Caki2 (cell line): ENCODE data around the gene PTPN14. TPM values are rescaled to one million over a fixed set of nuclear protein-coding genes. Genes with fewer than 3 reads are reported as not detected.
"Not testable (repeated sequence)": the region's sequence is repeated elsewhere in the genome, so short reads cannot be mapped to it uniquely, and the experiment has no call there.

Experiments
- DNase-seq: peaks from one replicate; pipeline ENCODE4 v3.0.0-alpha.2; 2015; ENCODE audit warnings: low read depth
- in situ Hi-C: cut with HindIII; loops from 2 replicates; pipeline ENCODE4 v1.10.0; 2016; ENCODE audit warnings: low sequenced_read_pairs, low pct_unique_long_range_greater_than_20kb, mixed read lengths
- total RNA-seq: library from RNA; depleted of rRNA; stranded (reverse); fragments of >200 nt; shearing (Covaris generic); gene quantifications from 2 replicates; pipeline ENCODE4 v1.2.3, GENCODE V29; 2014; ENCODE audit warnings: low replicate concordance

Gene PTPN14
- total RNA-seq, 1 experiment from 2014 or later, result 22.9 TPM

- no peak for DNase-seq
- in situ Hi-C loops, result no loop called here
These were observed 151.3 kb downstream of the PTPN14 start for GRCh38 chr1:214400131-214400530.

GRCh38 chr1:214398490-214398889 lies 152.9 kb downstream of the PTPN14 start:
- in situ Hi-C loops, result no loop called here
- no peak for DNase-seq

- no peak for DNase-seq
- in situ Hi-C loops, result no loop called here
These were observed 153.9 kb downstream of the PTPN14 start for GRCh38 chr1:214397497-214397896.

GRCh38 chr1:214396330-214396729 lies 155.1 kb downstream of the PTPN14 start:
- in situ Hi-C loops, result no loop called here
- no peak for DNase-seq

- in situ Hi-C loops, DNase-seq: not testable (repeated sequence)
These were observed 156.8 kb downstream of the PTPN14 start for GRCh38 chr1:214394569-214394968.

- no peak for DNase-seq
- in situ Hi-C loops, result no loop called here
These were observed 158.3 kb downstream of the PTPN14 start for GRCh38 chr1:214393086-214393485.

GRCh38 chr1:214391873-214392645 lies 159.3 kb downstream of the PTPN14 start:
- DNase-seq, result no peak
- in situ Hi-C loops, result no loop called here

GRCh38 chr1:214389734-214390133 lies 161.7 kb downstream of the PTPN14 start:
- no peak for DNase-seq
- in situ Hi-C loops, result no loop called here

GRCh38 chr1:214386747-214387146 lies 164.7 kb downstream of the PTPN14 start:
- DNase-seq, result peak; percentile 51

GRCh38 chr1:214386333-214386732 lies 165.1 kb downstream of the PTPN14 start:
- in situ Hi-C loops, result no loop called here
- no peak for DNase-seq

More at GRCh38 chr1:214386747-214387146, 164.7 kb downstream of the PTPN14 start:
- in situ Hi-C loops, result no loop called here

- in situ Hi-C loops, result no loop called here
- no peak for DNase-seq
These were observed 166.0 kb downstream of the PTPN14 start for GRCh38 chr1:214385428-214385827.

GRCh38 chr1:214384373-214385079 lies 166.9 kb downstream of the PTPN14 start:
- in situ Hi-C loops, result no loop called here
- no peak for DNase-seq

- no peak for DNase-seq
- in situ Hi-C loops, result no loop called here
These were observed 167.7 kb downstream of the PTPN14 start for GRCh38 chr1:214383381-214384372.

- in situ Hi-C loops, result no loop called here
- peak; percentile 23 for DNase-seq
These were observed 170.3 kb downstream of the PTPN14 start for GRCh38 chr1:214380986-214381695.

GRCh38 chr1:214380396-214380795 lies 171.0 kb downstream of the PTPN14 start:
- in situ Hi-C loops, result no loop called here
- peak; percentile 58 for DNase-seq

GRCh38 chr1:214379236-214379970 lies 172.0 kb downstream of the PTPN14 start:
- in situ Hi-C loops, result no loop called here
- no peak for DNase-seq

GRCh38 chr1:214378492-214378891 lies 172.9 kb downstream of the PTPN14 start:
- in situ Hi-C loops, result no loop called here
- no peak for DNase-seq
